HepG2 (cell line): ENCODE measurements around the gene FMNL1. TPM values are rescaled to one million over a fixed set of nuclear protein-coding genes. Genes with fewer than 3 reads are reported as not detected.

Experiments used
- ASH2L ChIP-seq: fragments of 300-600, 200-600 bp; sonication (generic); IDR thresholded peaks from 2 replicates; pipeline ENCODE4 v1.7.0; 2017; ENCODE audit warnings: low read depth, mild to moderate bottlenecking, moderate library complexity, mixed read lengths, low read length; ENCODE audit not compliant: insufficient read length
- CHCHD3 ChIP-seq: sonication (generic); formaldehyde crosslinking; IDR thresholded peaks from 2 replicates; pipeline ENCODE4 v1.8.0; 2022; ENCODE audit warnings: mild to moderate bottlenecking, missing genetic modification reagents, moderate library complexity
- EHMT2 ChIP-seq: fragments of 200-600 bp; sonication (generic); IDR thresholded peaks from 2 replicates; pipeline ENCODE4 v1.7.0; 2017; ENCODE audit warnings: antibody characterized with exemption, low read depth, low read length, borderline replicate concordance
- FLYWCH1 ChIP-seq: sonication (generic); formaldehyde crosslinking; IDR thresholded peaks from 2 replicates; pipeline ENCODE4 v1.8.1; 2023; ENCODE audit warnings: mild to moderate bottlenecking, missing genetic modification reagents
- HOXA5 ChIP-seq: sonication (generic); formaldehyde crosslinking; IDR thresholded peaks from 2 replicates; pipeline ENCODE4 v1.4.0; 2020; ENCODE audit warnings: missing genetic modification reagents
- NFIB ChIP-seq: sonication (generic); formaldehyde crosslinking; IDR thresholded peaks from 2 replicates; pipeline ENCODE4 v1.9.0; 2021; ENCODE audit warnings: missing genetic modification reagents, mild to moderate bottlenecking, borderline replicate concordance
- PAXIP1 ChIP-seq: sonication (generic); formaldehyde crosslinking; conservative IDR thresholded peaks from 2 replicates; pipeline ENCODE4 v1.4.0; 2020; ENCODE audit warnings: mild to moderate bottlenecking, missing genetic modification reagents, moderate library complexity
- PCBP2 ChIP-seq: fragments of 200-400 bp; formaldehyde crosslinking; optimal IDR thresholded peaks from 2 replicates; pipeline ENCODE3; 2018; ENCODE audit warnings: low read length, low read depth; ENCODE audit not compliant: poor library complexity, severe bottlenecking
- RARA ChIP-seq: IDR thresholded peaks from 2 replicates; pipeline ENCODE4 v1.6.1; 2016; ENCODE audit warnings: missing genetic modification reagents, missing compliant biosample characterization
- RFX5 ChIP-seq: IDR thresholded peaks from 2 replicates; pipeline ENCODE4 v1.6.1; 2011; ENCODE audit warnings: low read depth, low read length, improper control_type of control experiment
- TBL1XR1 ChIP-seq: fragments of 150-350 bp; IDR thresholded peaks from 2 replicates; pipeline ENCODE4 v1.6.1; 2014; ENCODE audit warnings: borderline replicate concordance, low read length; ENCODE audit not compliant: partially characterized antibody
- ZBTB7B ChIP-seq: sonication (generic); formaldehyde crosslinking; IDR thresholded peaks from 2 replicates; pipeline ENCODE4 v1.4.0; 2020; ENCODE audit warnings: missing genetic modification reagents
- ZFP62 ChIP-seq: sonication (generic); formaldehyde crosslinking; IDR thresholded peaks from 2 replicates; pipeline ENCODE4 v1.4.0; 2020; ENCODE audit warnings: missing genetic modification reagents
- ZNF343 ChIP-seq: sonication (generic); formaldehyde crosslinking; IDR thresholded peaks from 2 replicates; pipeline ENCODE4 v1.4.0; 2020; ENCODE audit warnings: mild to moderate bottlenecking, missing genetic modification reagents
- ZNF550 ChIP-seq: sonication (generic); formaldehyde crosslinking; IDR thresholded peaks from 2 replicates; pipeline ENCODE4 v1.4.0; 2020; ENCODE audit warnings: mild to moderate bottlenecking, missing genetic modification reagents, borderline replicate concordance
- ZNF710 ChIP-seq: sonication (generic); formaldehyde crosslinking; IDR thresholded peaks from 2 replicates; pipeline ENCODE4 v1.5.0; 2020; ENCODE audit warnings: mild to moderate bottlenecking, missing genetic modification reagents, borderline replicate concordance
- ZNF724P ChIP-seq: sonication (generic); formaldehyde crosslinking; IDR thresholded peaks from 2 replicates; pipeline ENCODE4 v1.8.0; 2022; ENCODE audit warnings: missing genetic modification reagents, borderline replicate concordance
- polyA plus RNA-seq, 8 experiments: library from polyadenylated mRNA; depleted of rRNA in 3 of 8; stranded (reverse) in 7 of 8; unstranded in 1 of 8; fragments of >200 nt; fragmentation: Illumina TruSeq in 4 of 8; extraction: Trizol in 4 of 8; gene quantifications; 2 replicates each; pipeline versions ENCODE4 v1.2.1 to v1.2.3, GENCODE V29; 2011 to 2016; ENCODE audit warnings: low read depth in 4 of 8, missing spikeins in 1 of 8, mixed read lengths in 1 of 8; ENCODE audit not compliant: insufficient read depth in 1 of 8
- total RNA-seq, 5 experiments: library from RNA; depleted of rRNA; stranded (reverse); fragments of >200 nt; fragmentation: Illumina TruSeq; extraction: Trizol; gene quantifications; 2 replicates each; pipeline ENCODE4 v1.2.3, GENCODE V29; 2016; ENCODE audit warnings: low read depth in 1 of 5
- TF ChIP-seq, protein P1 (sequence below): sonication (generic); formaldehyde crosslinking; IDR thresholded peaks from 2 replicates; pipeline ENCODE4 v1.4.0; 2020; ENCODE audit warnings: missing genetic modification reagents
- TF ChIP-seq, protein P2 (sequence below): sonication (generic); formaldehyde crosslinking; IDR thresholded peaks from 2 replicates; pipeline ENCODE4 v1.4.0; 2020; ENCODE audit warnings: missing genetic modification reagents, borderline replicate concordance

Gene FMNL1
- total and polyA plus RNA-seq, 2 of the 13 experiments (the other 11 are each of a cell fraction or from before 2014, with no cell fraction given) = 0.53 to 0.70 TPM

DNA sequence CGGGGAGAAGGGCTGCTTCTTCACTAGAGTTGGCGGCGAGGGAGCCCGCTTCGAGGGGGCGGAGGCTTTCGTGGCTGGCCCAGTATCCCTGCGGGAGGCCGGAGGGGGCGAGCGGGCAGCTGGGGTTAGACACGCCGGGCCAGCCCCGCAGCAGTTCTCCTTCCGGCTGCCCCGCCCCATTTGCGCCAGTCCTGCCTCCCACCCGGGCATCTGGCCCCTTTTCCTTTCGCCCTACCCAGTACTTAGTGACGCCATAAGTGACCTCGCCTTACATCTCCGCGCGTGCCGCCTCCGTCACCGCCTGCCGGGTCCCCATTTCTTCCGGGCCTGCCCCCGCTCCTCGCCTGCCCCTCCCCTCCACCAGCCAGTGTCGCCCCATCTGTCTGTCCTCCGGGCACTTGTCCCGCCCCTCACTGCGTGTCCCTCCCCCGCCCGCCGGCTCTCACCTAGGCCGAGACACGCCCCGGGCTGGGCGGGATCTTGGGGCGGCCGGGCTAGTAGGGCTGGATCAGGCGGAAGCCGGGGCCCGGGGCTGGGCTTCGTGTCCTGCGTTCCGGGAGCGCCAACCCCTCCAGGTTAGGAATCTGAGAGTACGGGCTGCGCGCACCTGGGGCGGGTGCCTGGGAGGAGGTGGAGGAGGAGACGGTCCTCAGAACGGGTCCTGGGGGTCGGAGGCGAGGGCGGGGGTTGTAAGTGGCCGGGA is 25.9 kb downstream of the FMNL1 start (continued):
- TF ChIP-seq ASH2L (peak; percentile 62), CHCHD3 (CRISPR knock-in tag) (no peak), ZFP62 (CRISPR knock-in tag) (no peak), RFX5 (peak; percentile 1; the same call in 1 of the 2 replicates), FLYWCH1 (CRISPR knock-in tag) (no peak), ZNF710 (CRISPR knock-in tag) (no peak), ZNF724P (peak; percentile 54; the same call in 1 of the 2 replicates), TBL1XR1 (no peak), ZBTB7B (0 out of 2 replicates have a peak, but pooled peaks have one; percentile 24), PCBP2 (no peak), RARA (CRISPR knock-in tag) (0 out of 2 replicates have a peak, but pooled peaks have one; percentile 5), NFIB (CRISPR knock-in tag) (no peak), PAXIP1 (CRISPR knock-in tag) (peak; percentile 25; the same call in 1 of the 2 replicates), EHMT2 (no peak), ZNF343 (no peak), ZNF550 (no peak; the same call in 1 of the 2 replicates), HOXA5 (CRISPR knock-in tag) (peak; percentile 48; the same call in 1 of the 2 replicates)
- TF ChIP-seq, protein P1, sequence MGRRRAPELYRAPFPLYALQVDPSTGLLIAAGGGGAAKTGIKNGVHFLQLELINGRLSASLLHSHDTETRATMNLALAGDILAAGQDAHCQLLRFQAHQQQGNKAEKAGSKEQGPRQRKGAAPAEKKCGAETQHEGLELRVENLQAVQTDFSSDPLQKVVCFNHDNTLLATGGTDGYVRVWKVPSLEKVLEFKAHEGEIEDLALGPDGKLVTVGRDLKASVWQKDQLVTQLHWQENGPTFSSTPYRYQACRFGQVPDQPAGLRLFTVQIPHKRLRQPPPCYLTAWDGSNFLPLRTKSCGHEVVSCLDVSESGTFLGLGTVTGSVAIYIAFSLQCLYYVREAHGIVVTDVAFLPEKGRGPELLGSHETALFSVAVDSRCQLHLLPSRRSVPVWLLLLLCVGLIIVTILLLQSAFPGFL (CRISPR knock-in tag) = no peak
- TF ChIP-seq, protein P2, sequence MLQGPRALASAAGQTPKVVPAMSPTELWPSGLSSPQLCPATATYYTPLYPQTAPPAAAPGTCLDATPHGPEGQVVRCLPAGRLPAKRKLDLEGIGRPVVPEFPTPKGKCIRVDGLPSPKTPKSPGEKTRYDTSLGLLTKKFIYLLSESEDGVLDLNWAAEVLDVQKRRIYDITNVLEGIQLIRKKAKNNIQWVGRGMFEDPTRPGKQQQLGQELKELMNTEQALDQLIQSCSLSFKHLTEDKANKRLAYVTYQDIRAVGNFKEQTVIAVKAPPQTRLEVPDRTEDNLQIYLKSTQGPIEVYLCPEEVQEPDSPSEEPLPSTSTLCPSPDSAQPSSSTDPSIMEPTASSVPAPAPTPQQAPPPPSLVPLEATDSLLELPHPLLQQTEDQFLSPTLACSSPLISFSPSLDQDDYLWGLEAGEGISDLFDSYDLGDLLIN (CRISPR knock-in tag) = 0 out of 2 replicates have a peak, but pooled peaks have one; percentile 44
